Prostate gland (tissue), 1 donor: ENCODE results near the gene PCDHGB6.

Source experiments
- POLR2A ChIP-seq: fragments of 450-650 bp; IDR thresholded peaks from one replicate; pipeline ENCODE4 v1.6.1; 2016; ENCODE audit warnings: antibody characterized with exemption, mild to moderate bottlenecking
- POLR2AphosphoS5 ChIP-seq: sonication (generic); formaldehyde crosslinking; IDR thresholded peaks from one replicate; pipeline ENCODE4 v1.6.1; 2017; ENCODE audit warnings: antibody characterized with exemption

DNA sequence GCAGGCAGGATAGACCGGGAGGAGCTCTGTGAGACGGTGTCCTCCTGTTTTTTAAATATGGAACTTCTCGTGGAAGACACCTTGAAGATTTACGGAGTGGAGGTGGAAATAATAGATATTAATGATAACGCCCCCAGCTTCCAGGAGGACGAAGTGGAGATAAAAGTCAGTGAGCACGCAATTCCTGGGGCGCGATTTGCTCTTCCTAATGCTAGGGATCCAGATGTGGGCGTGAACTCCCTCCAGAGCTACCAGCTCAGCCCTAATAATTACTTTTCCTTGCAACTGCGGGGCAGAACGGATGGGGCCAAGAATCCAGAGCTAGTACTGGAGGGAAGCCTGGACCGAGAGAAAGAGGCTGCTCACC is 13.7 kb downstream of the PCDHGB6 start:
- TF ChIP-seq POLR2AphosphoS5 (no peak), POLR2A (no peak)
